H9 (cell line): Measurements from ENCODE around the gene C5orf58. TPM values are rescaled to one million over a fixed set of nuclear protein-coding genes. Genes with fewer than 3 reads are reported as not detected.

Source experiments
- DNase-seq: peaks from one replicate; pipeline ENCODE4 v3.0.0-alpha.2; 2017
- H2AFZ ChIP-seq: one replicate; pipeline ENCODE4 v1.6.1; 2013; ENCODE audit warnings: mild to moderate bottlenecking, low read length, control low read depth, moderate library complexity
- H2AK5ac ChIP-seq: 2 replicates; pipeline ENCODE4 v1.6.1; 2013; ENCODE audit warnings: low read length, control low read depth, mixed read lengths; ENCODE audit not compliant: insufficient read length
- H2BK120ac ChIP-seq: one replicate; pipeline ENCODE4 v1.6.1; 2013; ENCODE audit warnings: low read depth, mild to moderate bottlenecking, low read length, control low read depth, inconsistent platforms; ENCODE audit not compliant: poor library complexity, severe bottlenecking
- H2BK12ac ChIP-seq: 2 replicates; pipeline ENCODE4 v1.6.1; 2013; ENCODE audit warnings: low read length, control low read depth, mixed read lengths, low read depth; ENCODE audit not compliant: insufficient read length
- H2BK15ac ChIP-seq: 2 replicates; pipeline ENCODE4 v1.6.1; 2013; ENCODE audit warnings: low read depth, low read length, control low read depth
- H2BK20ac ChIP-seq: one replicate; pipeline ENCODE4 v1.6.1; 2013; ENCODE audit warnings: low read depth, mild to moderate bottlenecking, low read length, control low read depth, inconsistent platforms; ENCODE audit not compliant: poor library complexity, severe bottlenecking
- H2BK5ac ChIP-seq: 2 replicates; pipeline ENCODE4 v1.6.1; 2013; ENCODE audit warnings: low read length, control low read depth, mixed read lengths; ENCODE audit not compliant: insufficient read length
- H3K14ac ChIP-seq: 2 replicates; pipeline ENCODE4 v1.6.1; 2013; ENCODE audit warnings: low read length, control low read depth; ENCODE audit not compliant: insufficient read depth
- H3K18ac ChIP-seq: 2 replicates; pipeline ENCODE4 v1.6.1; 2013; ENCODE audit warnings: low read depth, mild to moderate bottlenecking, mixed read lengths, low read length, control low read depth; ENCODE audit not compliant: insufficient read length
- H3K23ac ChIP-seq: 2 replicates; pipeline ENCODE4 v1.6.1; 2013; ENCODE audit warnings: low read length, control low read depth, mixed read lengths, low read depth; ENCODE audit not compliant: insufficient read length
- H3K23me2 ChIP-seq: 2 replicates; pipeline ENCODE4 v1.6.1; 2013; ENCODE audit warnings: low read depth, mild to moderate bottlenecking, mixed read lengths, low read length, control low read depth; ENCODE audit not compliant: insufficient read length, poor library complexity, severe bottlenecking
- H3K27ac ChIP-seq: 2 replicates; pipeline ENCODE4 v1.5.1; 2013; ENCODE audit warnings: low read length, control low read depth, mixed read lengths, low read depth; ENCODE audit not compliant: insufficient read length
- H3K27me3 ChIP-seq: 2 replicates; pipeline ENCODE4 v1.6.1; 2013; ENCODE audit warnings: low read length, control low read depth, inconsistent platforms; ENCODE audit not compliant: insufficient read depth
- H3K4ac ChIP-seq: 2 replicates; pipeline ENCODE4 v1.6.1; 2013; ENCODE audit warnings: low read depth, mild to moderate bottlenecking, control low read depth, inconsistent platforms, low read length, moderate library complexity
- H3K4me1 ChIP-seq: 2 replicates; pipeline ENCODE4 v1.6.1; 2013; ENCODE audit warnings: low read length, control low read depth, inconsistent platforms; ENCODE audit not compliant: insufficient read depth
- H3K4me2 ChIP-seq: 2 replicates; pipeline ENCODE4 v1.6.1; 2013; ENCODE audit warnings: low read length, control low read depth, mixed read lengths; ENCODE audit not compliant: insufficient read length, insufficient read depth
- H3K56ac ChIP-seq: 2 replicates; pipeline ENCODE4 v1.6.1; 2013; ENCODE audit warnings: low read depth, mild to moderate bottlenecking, mixed read lengths, low read length, control low read depth; ENCODE audit not compliant: insufficient read length
- H3K79me1 ChIP-seq: 2 replicates; pipeline ENCODE4 v1.6.1; 2013; ENCODE audit warnings: low read depth, mild to moderate bottlenecking, moderate library complexity, low read length, control low read depth, inconsistent platforms; ENCODE audit not compliant: insufficient read depth, poor library complexity, severe bottlenecking
- H3K79me2 ChIP-seq: 2 replicates; pipeline ENCODE4 v1.6.1; 2013; ENCODE audit warnings: low read length, control low read depth, inconsistent platforms; ENCODE audit not compliant: insufficient read depth
- H3K9ac ChIP-seq: 2 replicates; pipeline ENCODE4 v1.6.1; 2013; ENCODE audit warnings: low read length, control low read depth, mixed read lengths; ENCODE audit not compliant: insufficient read length; ENCODE audit errors: extremely low read depth
- H3K9me3 ChIP-seq: one replicate; pipeline ENCODE4 v1.6.1; 2013; ENCODE audit warnings: low read depth, low read length, inconsistent platforms; ENCODE audit not compliant: control insufficient read depth
- H3T11ph ChIP-seq: one replicate; pipeline ENCODE4 v1.6.1; 2013; ENCODE audit warnings: mild to moderate bottlenecking, low read length, control low read depth, inconsistent platforms
- H4K20me1 ChIP-seq: one replicate; pipeline ENCODE4 v1.6.1; 2013; ENCODE audit not compliant: control insufficient read depth, insufficient read length, insufficient read depth
- H4K5ac ChIP-seq: 2 replicates; pipeline ENCODE4 v1.6.1; 2013; ENCODE audit warnings: low read depth, mild to moderate bottlenecking, mixed read lengths, low read length, control low read depth; ENCODE audit not compliant: insufficient read length
- H4K8ac ChIP-seq: replicated peaks from 2 replicates; pipeline ENCODE4 v1.6.1; 2013; ENCODE audit warnings: low read length, control low read depth, mixed read lengths, low read depth; ENCODE audit not compliant: insufficient read length
- H4K91ac ChIP-seq: 2 replicates; pipeline ENCODE4 v1.6.1; 2013; ENCODE audit warnings: low read depth, mild to moderate bottlenecking, moderate library complexity, mixed read lengths, low read length, control low read depth; ENCODE audit not compliant: insufficient read length
- H3K27ac Mint-ChIP-seq, 3 experiments: 2 replicates in 2 of 3; 3 replicates in 1 of 3; pipeline ENCODE4 v1.8.0; 2020 to 2021; ENCODE audit warnings: mixed read lengths in 3 of 3, mild to moderate bottlenecking in 1 of 3, moderate library complexity in 1 of 3
- H3K27me3 Mint-ChIP-seq: 2 replicates; pipeline ENCODE4 v1.8.0; 2021; ENCODE audit warnings: low read depth, mild to moderate bottlenecking, moderate library complexity, mixed read lengths
- H3K36me3 Mint-ChIP-seq, 3 experiments: 2 replicates in 2 of 3; 3 replicates in 1 of 3; pipeline ENCODE4 v1.8.0; 2020 to 2021; ENCODE audit warnings: low read depth in 3 of 3, mixed read lengths in 3 of 3; ENCODE audit not compliant: insufficient read depth in 1 of 3
- H3K4me1 Mint-ChIP-seq, 2 experiments: 2 replicates each; pipeline ENCODE4 v1.8.0; 2020; ENCODE audit warnings: mixed read lengths in 2 of 2
- H3K4me3 Mint-ChIP-seq, 2 experiments: 2 replicates in 1 of 2; 3 replicates in 1 of 2; pipeline ENCODE4 v1.8.0; 2020 to 2021; ENCODE audit warnings: mild to moderate bottlenecking in 2 of 2, mixed read lengths in 2 of 2, moderate library complexity in 1 of 2
- H3K9me3 Mint-ChIP-seq, 2 experiments: 2 replicates in 1 of 2; 3 replicates in 1 of 2; pipeline ENCODE4 v1.8.0; 2020; ENCODE audit warnings: mild to moderate bottlenecking in 2 of 2, mixed read lengths in 2 of 2, moderate library complexity in 1 of 2
- WGBS: extraction: QIAGEN DNeasy Blood & Tissue Kit; methylation state at CpG from one replicate; pipeline ENCODE4 v1.1.7; 2013; ENCODE audit warnings: missing lambda C conversion rate, low lambda C conversion rate, mixed read lengths; ENCODE audit not compliant: insufficient read length; ENCODE audit errors: extremely low coverage; 5-methylcytosine and 5-hydroxymethylcytosine counted together
- total RNA-seq: library from RNA; stranded (reverse); gene quantifications from 2 replicates; pipeline ENCODE4 v1.2.1, GENCODE V29; 2021
- TF ChIP-seq, protein P1 (sequence below): fragments of 200-600 bp; sonication (generic); conservative IDR thresholded peaks from 3 replicates; pipeline ENCODE4 v1.8.0; 2021; ENCODE audit warnings: antibody characterized with exemption, mild to moderate bottlenecking

Gene C5orf58
- total RNA-seq, 1 experiment from 2014 or later = 0.90 TPM

DNA sequence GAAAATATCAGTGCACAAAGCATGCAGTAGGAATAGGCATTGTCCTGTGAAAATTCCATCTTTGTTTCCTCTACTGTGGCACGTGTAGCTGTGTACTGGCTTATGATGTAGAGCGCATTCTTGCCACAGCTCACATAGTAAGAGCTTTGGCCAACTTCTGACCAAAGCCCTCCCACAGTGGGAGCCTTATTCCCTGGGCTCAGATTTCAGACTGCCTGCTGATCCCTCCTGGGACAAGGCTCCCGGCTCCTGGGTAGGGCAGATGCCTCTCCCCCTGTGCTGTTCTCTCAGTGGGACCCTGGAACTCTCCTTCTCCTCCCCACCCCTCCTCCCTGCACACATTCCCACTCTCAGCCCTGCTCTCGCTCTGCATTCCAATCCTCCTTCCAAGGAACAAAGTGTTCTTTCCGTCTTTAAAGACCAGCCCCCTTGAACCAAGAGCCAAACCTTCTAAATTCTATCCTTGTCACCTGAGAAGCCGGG, 47.3 kb downstream of the C5orf58 start:
- Histone ChIP-seq H3K27ac (no peak overlapping the region), H3K9ac (no peak overlapping the region), H3K4me1 (peaks cover 19% of the 10 kb centered on the region; the same call in 1 of the 2 replicates), H2AFZ (no peak overlapping the region), H3K4ac (no peak overlapping the region), H3K79me1 (no peaks in the 10 kb centered on the region), H2BK15ac (no peak overlapping the region), H2BK12ac (no peak overlapping the region), H3K9me3 (peaks cover 14% of the 10 kb centered on the region), H3K23ac (no peak overlapping the region), H2BK20ac (no peak overlapping the region), H3T11ph (no peak overlapping the region), H2BK120ac (no peak overlapping the region), H2AK5ac (no peak overlapping the region), H3K56ac (no peak overlapping the region), H3K27me3 (no peaks in the 10 kb centered on the region; the same call in 1 of the 2 replicates), H3K23me2 (no peaks in the 10 kb centered on the region), H4K8ac (no peak overlapping the region), H4K91ac (no peak overlapping the region), H3K4me2 (no peak overlapping the region), H2BK5ac (no peak overlapping the region), H4K20me1 (no peaks in the 10 kb centered on the region), H4K5ac (no peak overlapping the region), H3K14ac (no peak overlapping the region), H3K79me2 (no peaks in the 10 kb centered on the region), H3K18ac (no peak overlapping the region)
- Mint-ChIP-seq H3K36me3 (peaks cover 4 to 17% (median 5%) of the 10 kb centered on the region in 3 experiments; a peak in 5 of 7 replicates), H3K27me3 (peaks cover 21% of the 10 kb centered on the region), H3K27ac (peak overlapping the region; percentile 4 to 94 (median 24); a peak in 4 of 7 replicates), H3K9me3 (peaks cover 16 to 19% of the 10 kb centered on the region in 2 experiments), H3K4me1 (peaks cover 41 to 51% of the 10 kb centered on the region in 2 experiments), H3K4me3 (peak overlapping the region in 1 of 2 experiments; percentile 39; a peak in 1 of 5 replicates)
- WGBS = no CpG with 5 or more reads among the region's 6 CpGs
- TF ChIP-seq, protein P1, sequence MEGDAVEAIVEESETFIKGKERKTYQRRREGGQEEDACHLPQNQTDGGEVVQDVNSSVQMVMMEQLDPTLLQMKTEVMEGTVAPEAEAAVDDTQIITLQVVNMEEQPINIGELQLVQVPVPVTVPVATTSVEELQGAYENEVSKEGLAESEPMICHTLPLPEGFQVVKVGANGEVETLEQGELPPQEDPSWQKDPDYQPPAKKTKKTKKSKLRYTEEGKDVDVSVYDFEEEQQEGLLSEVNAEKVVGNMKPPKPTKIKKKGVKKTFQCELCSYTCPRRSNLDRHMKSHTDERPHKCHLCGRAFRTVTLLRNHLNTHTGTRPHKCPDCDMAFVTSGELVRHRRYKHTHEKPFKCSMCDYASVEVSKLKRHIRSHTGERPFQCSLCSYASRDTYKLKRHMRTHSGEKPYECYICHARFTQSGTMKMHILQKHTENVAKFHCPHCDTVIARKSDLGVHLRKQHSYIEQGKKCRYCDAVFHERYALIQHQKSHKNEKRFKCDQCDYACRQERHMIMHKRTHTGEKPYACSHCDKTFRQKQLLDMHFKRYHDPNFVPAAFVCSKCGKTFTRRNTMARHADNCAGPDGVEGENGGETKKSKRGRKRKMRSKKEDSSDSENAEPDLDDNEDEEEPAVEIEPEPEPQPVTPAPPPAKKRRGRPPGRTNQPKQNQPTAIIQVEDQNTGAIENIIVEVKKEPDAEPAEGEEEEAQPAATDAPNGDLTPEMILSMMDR = no peak
- peak; percentile 56 for DNase-seq
